Superior temporal gyrus (tissue), 1 donor: ENCODE results near the gene LIPJ.

ENCODE experiments used
- DNase-seq: peaks from one replicate; pipeline ENCODE4 v3.0.0-alpha.2; 2016; ENCODE audit errors: extremely low spot score

LIPJ gene

GRCh38 chr10:88586462-88586861 lies at the start of gene LIPJ:
Gene LIPJ (plus strand): TSS chr10:88586762. CDS start chr10:88590688, 3,926 bp downstream.
- DNase-seq, result no peak

GRCh38 chr10:88537322-88537721 lies 49.2 kb upstream of the LIPJ start:
- DNase-seq, result no peak

- DNase-seq, result no peak
Measured at GRCh38 chr10:88538048-88538447, 48.5 kb upstream of the LIPJ start.

- no peak for DNase-seq
Measured at GRCh38 chr10:88540351-88540750, 46.2 kb upstream of the LIPJ start.

- no peak for DNase-seq
Measured at GRCh38 chr10:88541116-88541626, 45.4 kb upstream of the LIPJ start.

- DNase-seq, result no peak
Measured at GRCh38 chr10:88542522-88542921, 44.0 kb upstream of the LIPJ start.

GRCh38 chr10:88544140-88544870 lies 42.3 kb upstream of the LIPJ start:
- no peak for DNase-seq

- no peak for DNase-seq
Measured at GRCh38 chr10:88545359-88545758, 41.2 kb upstream of the LIPJ start.

GRCh38 chr10:88546497-88546896 lies 40.1 kb upstream of the LIPJ start:
- no peak for DNase-seq

GRCh38 chr10:88551246-88551645 lies 35.3 kb upstream of the LIPJ start:
- DNase-seq, result no peak

GRCh38 chr10:88553116-88553752 lies 33.3 kb upstream of the LIPJ start:
- DNase-seq, result peak; percentile 83

- no peak for DNase-seq
Measured at GRCh38 chr10:88555190-88555908, 31.2 kb upstream of the LIPJ start.

- no peak for DNase-seq
Measured at GRCh38 chr10:88557256-88557655, 29.3 kb upstream of the LIPJ start.

- DNase-seq, result peak; percentile 48
Measured at GRCh38 chr10:88557658-88558057, 28.9 kb upstream of the LIPJ start.

- no peak for DNase-seq
Measured at GRCh38 chr10:88562152-88562551, 24.4 kb upstream of the LIPJ start.

GRCh38 chr10:88565072-88565471 lies 21.5 kb upstream of the LIPJ start:
- peak; percentile 77 for DNase-seq

- DNase-seq, result peak; percentile 76
Measured at GRCh38 chr10:88582411-88582805, 4.2 kb upstream of the LIPJ start.

- DNase-seq, result peak; percentile 84
Measured at GRCh38 chr10:88582806-88583583, 3.6 kb upstream of the LIPJ start, which contains the start of gene RNLS. Gene RNLS (minus strand): TSS chr10:88583318.

- no peak for DNase-seq
Measured at GRCh38 chr10:88583584-88583957, 3.0 kb upstream of the LIPJ start.

GRCh38 chr10:88592381-88592780 lies 5.8 kb downstream of the LIPJ start:
- no peak for DNase-seq

GRCh38 chr10:88592906-88593305 lies 6.3 kb downstream of the LIPJ start:
- DNase-seq, result no peak

GRCh38 chr10:88594482-88594881 lies 7.9 kb downstream of the LIPJ start:
- no peak for DNase-seq
